Activated gamma-delta T cell treated with Interleukin-2 at 50 U/mL for 16 hours (primary cell): ENCODE measurements around the gene RBPJ.
A peak's percentile ranks its signal among the peaks of the same experiment; 100 is the strongest.
"Not testable (repeated sequence)": the region's sequence is repeated elsewhere in the genome, so short reads cannot be mapped to it uniquely, and the experiment has no call there.

Experiments
- DNase-seq: peaks from one replicate; pipeline ENCODE4 v3.0.0-alpha.2; 2020

Gene RBPJ

GRCh38 chr4:26377328-26378311 lies 56.8 kb downstream of the RBPJ start:
- DNase-seq = no peak

- DNase-seq = no peak
Observed at GRCh38 chr4:26379837-26380236, 59.0 kb downstream of the RBPJ start.

- DNase-seq = no peak
Observed at GRCh38 chr4:26380740-26381139, 59.9 kb downstream of the RBPJ start.

GRCh38 chr4:26384380-26385057 lies 63.7 kb downstream of the RBPJ start:
- DNase-seq = no peak

- DNase-seq = no peak
Observed at GRCh38 chr4:26385690-26386089, 64.9 kb downstream of the RBPJ start.

- no peak for DNase-seq
Observed at GRCh38 chr4:26386386-26386785, 65.6 kb downstream of the RBPJ start.

- DNase-seq = no peak
Observed at GRCh38 chr4:26388671-26389070, 67.9 kb downstream of the RBPJ start.

GRCh38 chr4:26397086-26397485 lies 76.3 kb downstream of the RBPJ start:
- no peak for DNase-seq

GRCh38 chr4:26400132-26400531 lies 79.3 kb downstream of the RBPJ start:
- DNase-seq = no peak

- not testable (repeated sequence) for DNase-seq
Observed at GRCh38 chr4:26402017-26402416, 81.2 kb downstream of the RBPJ start.

GRCh38 chr4:26402458-26402857 lies 81.6 kb downstream of the RBPJ start:
- no peak for DNase-seq

GRCh38 chr4:26404743-26405206 lies 84.0 kb downstream of the RBPJ start:
- no peak for DNase-seq

GRCh38 chr4:26406346-26406975 lies 85.6 kb downstream of the RBPJ start:
- no peak for DNase-seq

GRCh38 chr4:26407476-26407875 lies 86.7 kb downstream of the RBPJ start:
- DNase-seq = no peak

- peak; percentile 24 for DNase-seq
Observed at GRCh38 chr4:26410385-26411293, 89.8 kb downstream of the RBPJ start.

GRCh38 chr4:26412381-26413372 lies 91.9 kb downstream of the RBPJ start:
- DNase-seq = no peak

- no peak for DNase-seq
Observed at GRCh38 chr4:26413582-26413981, 92.8 kb downstream of the RBPJ start.

- DNase-seq = no peak
Observed at GRCh38 chr4:26418107-26418506, 97.3 kb downstream of the RBPJ start.

GRCh38 chr4:26418850-26419249 lies 98.0 kb downstream of the RBPJ start:
- no peak for DNase-seq

GRCh38 chr4:26420438-26420837 lies 99.6 kb downstream of the RBPJ start:
- DNase-seq = no peak

- DNase-seq = no peak
Observed at GRCh38 chr4:26420913-26421312, 100.1 kb downstream of the RBPJ start.
